Activated CD8-positive, alpha-beta memory T cell treated with anti-CD3 and anti-CD28 coated beads, Interleukin-2, amount 50 U/mL, for 24 hours (primary cell): ENCODE data around the gene CDH26.

ENCODE experiments used
- DNase-seq: peaks from one replicate; pipeline ENCODE4 v3.0.0-alpha.2; 2020; ENCODE audit errors: extremely low read depth

CDH26 gene

GRCh38 chr20:60062431-60063047, 104.3 kb downstream of the CDH26 start:
- no peak for DNase-seq

GRCh38 chr20:60063048-60063451, 104.8 kb downstream of the CDH26 start:
- no peak for DNase-seq

DNA sequence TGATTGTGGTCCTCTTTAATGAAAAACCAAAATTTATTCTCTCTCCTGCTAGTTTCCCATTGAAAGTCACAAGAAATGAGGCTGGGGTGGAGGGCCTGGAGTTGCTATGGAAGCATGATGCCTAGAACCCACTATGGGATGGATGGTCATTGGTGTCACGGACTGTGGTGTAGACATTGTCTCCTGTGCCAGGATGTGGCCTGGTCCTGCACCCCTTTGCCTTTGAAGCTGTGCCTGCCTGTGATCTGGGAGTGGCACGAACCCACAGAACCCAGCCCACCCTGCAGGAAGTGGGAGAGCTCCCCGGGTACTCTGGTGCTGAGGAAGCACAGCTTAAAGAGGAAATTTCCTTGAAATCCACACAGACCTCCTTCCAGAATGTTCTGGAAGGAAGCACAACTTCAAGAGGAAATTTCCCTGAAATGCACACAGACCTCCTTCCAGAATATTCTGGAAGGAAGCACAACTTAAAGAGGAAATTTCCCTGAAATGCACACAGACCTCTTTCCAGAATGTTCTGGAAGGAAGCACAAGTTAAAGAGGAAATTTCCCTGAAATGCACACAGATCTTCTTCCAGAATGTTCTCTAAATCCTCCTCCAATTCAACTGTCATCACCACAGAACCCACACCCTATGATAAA, 105.6 kb downstream of the CDH26 start:
- DNase-seq, result no peak
